ENCODE measurements around the gene CIRBP. TPM values are rescaled to one million over a fixed set of nuclear protein-coding genes. Genes with fewer than 3 reads are reported as not detected.

CIRBP gene
- total and polyA plus RNA-seq, 9 of the 15 experiments (the other 6 are each of a cell fraction or from before 2014, with no cell fraction given), result 20.5 to 327 (median 176) TPM

- TF ChIP-seq PHF8 (IDR thresholded peaks at IDR 0.05; ENCODE audit: borderline replicate concordance, low read length), result no peak
- peak; percentile 43; the same call in 1 of the 2 replicates for TF ChIP-seq CXXC5 (CRISPR knock-in tag; IDR thresholded peaks at IDR 0.05)
- TF ChIP-seq, protein P1, sequence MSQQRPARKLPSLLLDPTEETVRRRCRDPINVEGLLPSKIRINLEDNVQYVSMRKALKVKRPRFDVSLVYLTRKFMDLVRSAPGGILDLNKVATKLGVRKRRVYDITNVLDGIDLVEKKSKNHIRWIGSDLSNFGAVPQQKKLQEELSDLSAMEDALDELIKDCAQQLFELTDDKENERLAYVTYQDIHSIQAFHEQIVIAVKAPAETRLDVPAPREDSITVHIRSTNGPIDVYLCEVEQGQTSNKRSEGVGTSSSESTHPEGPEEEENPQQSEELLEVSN (IDR thresholded peaks at IDR 0.05; ENCODE audit: borderline replicate concordance in 1 of 2, extremely low read depth in 1 of 2, insufficient read depth in 1 of 2, insufficient read length in 1 of 2, low read depth in 1 of 2, low read length in 1 of 2, poor library complexity in 1 of 2, severe bottlenecking in 1 of 2), result peak in 1 of 2 experiments; percentile 64
- no peak for TF ChIP-seq ID3 (CRISPR knock-in tag; IDR thresholded peaks at IDR 0.05)
- no peak for TF ChIP-seq ID3 (tag; IDR thresholded peaks at IDR 0.05)
Measured at GRCh38 chr19:1285737-1286360, 16.7 kb downstream of the CIRBP start, which contains the start of gene EFNA2 (continued).

GRCh38 chr19:1286487-1287353 lies 17.6 kb downstream of the CIRBP start:
- CTCF ChIA-PET (ENCODE audit: low intra/inter-chr PET ratio), result no interaction called here
- no peak for DNase-seq (ENCODE audit: extremely low read depth in 1 of 4, low spot score in 3 of 4)
- Histone ChIP-seq H3K27ac (ENCODE audit: extremely low read depth, low read depth, low read length) (no peak overlapping the region), H3K9me3 (replicated peaks; ENCODE audit: control insufficient read depth, insufficient read depth, low read depth, low read length) (no peaks in the 10 kb centered on the region), H3K4me3 (no peak overlapping the region), H3K9me1 (ENCODE audit: control insufficient read depth, insufficient read depth, low read length) (no peaks in the 10 kb centered on the region), H3K79me2 (ENCODE audit: control insufficient read depth, insufficient read depth, low read length) (no peaks in the 10 kb centered on the region), H2AFZ (ENCODE audit: low read depth, low read length) (no peak overlapping the region), H4K20me1 (replicated peaks; ENCODE audit: control insufficient read depth, insufficient read depth, low read length) (peaks cover 14% of the 10 kb centered on the region), H3K4me2 (ENCODE audit: insufficient read depth, low read length) (no peak overlapping the region), H3K36me3 (ENCODE audit: control insufficient read depth, insufficient read depth, low read length) (no peaks in the 10 kb centered on the region), H3K9ac (ENCODE audit: insufficient read depth in 1 of 2, low read depth in 2 of 2, low read length in 2 of 2) (peak overlapping the region in 1 of 2 experiments; percentile 17; a peak in 1 of 4 replicates), H3K27me3 (ENCODE audit: control insufficient read depth in 2 of 2, insufficient read depth in 2 of 2, low read length in 2 of 2) (peaks cover 33 to 63% of the 10 kb centered on the region in 2 experiments; a peak in 4 of 5 replicates), H3K4me1 (replicated peaks in 1 of 2; ENCODE audit: control insufficient read depth in 2 of 2, insufficient read depth in 2 of 2, low read length in 2 of 2) (peaks cover 0 to 86% of the 10 kb centered on the region in 2 experiments; a peak in 2 of 5 replicates)
- intact Hi-C loops (cut with micrococcal nuclease), result no loop called here
- no peak for ATAC-seq
- BruUV-seq (replicated peaks), result no TSS peak
- POLR2A ChIA-PET, result interaction anchor here (0.5 to 0.7 kb wide), 3 partner anchors 15 to 29 kb away, joined by 3 read pairs; partner anchors contain the start of gene CIRBP
- no peak for FAIRE-seq
- 17% methylated on average over 28 of the region's 38 CpGs for WGBS (ENCODE audit: insufficient coverage, low coverage, missing lambda C conversion rate)
- in situ Hi-C loops (cut with MboI), result no loop called here
- no peak for TF ChIP-seq ZNF561 (CRISPR knock-in tag; conservative IDR thresholded peaks at IDR 0.05)
- no peak for TF ChIP-seq NCOA4 (IDR thresholded peaks at IDR 0.05; ENCODE audit: partially characterized antibody)
- TF ChIP-seq ZNF668 (CRISPR knock-in tag; IDR thresholded peaks at IDR 0.05), result no peak
- no peak for TF ChIP-seq POLR3G (IDR thresholded peaks at IDR 0.05; ENCODE audit: extremely low read depth, insufficient read length, insufficient replicate concordance)
- no peak for TF ChIP-seq RFX1 (IDR thresholded peaks at IDR 0.05)
- TF ChIP-seq NR4A1 (CRISPR knock-in tag; IDR thresholded peaks at IDR 0.05), result no peak
- no peak for TF ChIP-seq NR4A1 (tag; IDR thresholded peaks at IDR 0.05)
- no peak for TF ChIP-seq PHF21A (IDR thresholded peaks at IDR 0.05; ENCODE audit: borderline replicate concordance, low read depth)
- no peak for TF ChIP-seq TCF15 (CRISPR knock-in tag; IDR thresholded peaks at IDR 0.05)
- no peak for TF ChIP-seq CREBBP (IDR thresholded peaks at IDR 0.05; ENCODE audit: low read depth, low read length)
- TF ChIP-seq ZNF324 (CRISPR knock-in tag; IDR thresholded peaks at IDR 0.05), result no peak
- no peak for TF ChIP-seq WHSC1 (IDR thresholded peaks at IDR 0.05; ENCODE audit: low read length)
- TF ChIP-seq POLR2B (IDR thresholded peaks at IDR 0.05; ENCODE audit: low read depth, partially characterized antibody), result no peak
- no peak for TF ChIP-seq SNIP1 (IDR thresholded peaks at IDR 0.05; ENCODE audit: low read depth)

Measured in K562 (cell line).